Measurements from ENCODE around the gene MED4. TPM values are rescaled to one million over a fixed set of nuclear protein-coding genes. Genes with fewer than 3 reads are reported as not detected.

MED4 gene
- total RNA-seq, 1 experiment from 2014 or later, result 28.5 TPM

- Mint-ChIP-seq H3K36me3 (ENCODE audit: insufficient read depth, unreplicated experiment) (no peaks in the 10 kb centered on the region), H3K27me3 (ENCODE audit: unreplicated experiment) (no peaks in the 10 kb centered on the region), H3K9me3 (ENCODE audit: low read depth, unreplicated experiment) (no peaks in the 10 kb centered on the region), H3K4me1 (ENCODE audit: low read depth, unreplicated experiment) (peaks cover 14% of the 10 kb centered on the region), H3K4me3 (ENCODE audit: low read depth, unreplicated experiment) (no peak overlapping the region), H3K27ac (ENCODE audit: unreplicated experiment) (no peak overlapping the region)
- TF ChIP-seq, protein P1, sequence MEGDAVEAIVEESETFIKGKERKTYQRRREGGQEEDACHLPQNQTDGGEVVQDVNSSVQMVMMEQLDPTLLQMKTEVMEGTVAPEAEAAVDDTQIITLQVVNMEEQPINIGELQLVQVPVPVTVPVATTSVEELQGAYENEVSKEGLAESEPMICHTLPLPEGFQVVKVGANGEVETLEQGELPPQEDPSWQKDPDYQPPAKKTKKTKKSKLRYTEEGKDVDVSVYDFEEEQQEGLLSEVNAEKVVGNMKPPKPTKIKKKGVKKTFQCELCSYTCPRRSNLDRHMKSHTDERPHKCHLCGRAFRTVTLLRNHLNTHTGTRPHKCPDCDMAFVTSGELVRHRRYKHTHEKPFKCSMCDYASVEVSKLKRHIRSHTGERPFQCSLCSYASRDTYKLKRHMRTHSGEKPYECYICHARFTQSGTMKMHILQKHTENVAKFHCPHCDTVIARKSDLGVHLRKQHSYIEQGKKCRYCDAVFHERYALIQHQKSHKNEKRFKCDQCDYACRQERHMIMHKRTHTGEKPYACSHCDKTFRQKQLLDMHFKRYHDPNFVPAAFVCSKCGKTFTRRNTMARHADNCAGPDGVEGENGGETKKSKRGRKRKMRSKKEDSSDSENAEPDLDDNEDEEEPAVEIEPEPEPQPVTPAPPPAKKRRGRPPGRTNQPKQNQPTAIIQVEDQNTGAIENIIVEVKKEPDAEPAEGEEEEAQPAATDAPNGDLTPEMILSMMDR (IDR thresholded peaks at IDR 0.05; ENCODE audit: unreplicated experiment), result no peak
- CTCF ChIA-PET, result no interaction called here
- intact Hi-C loops (cut with micrococcal nuclease; ENCODE audit: unreplicated experiment), result no loop called here
- no peak for DNase-seq
- BruUV-seq (replicated peaks), result no TSS peak
Measured at GRCh38 chr13:48116808-48117207, 21.9 kb upstream of the MED4 start.

DNA sequence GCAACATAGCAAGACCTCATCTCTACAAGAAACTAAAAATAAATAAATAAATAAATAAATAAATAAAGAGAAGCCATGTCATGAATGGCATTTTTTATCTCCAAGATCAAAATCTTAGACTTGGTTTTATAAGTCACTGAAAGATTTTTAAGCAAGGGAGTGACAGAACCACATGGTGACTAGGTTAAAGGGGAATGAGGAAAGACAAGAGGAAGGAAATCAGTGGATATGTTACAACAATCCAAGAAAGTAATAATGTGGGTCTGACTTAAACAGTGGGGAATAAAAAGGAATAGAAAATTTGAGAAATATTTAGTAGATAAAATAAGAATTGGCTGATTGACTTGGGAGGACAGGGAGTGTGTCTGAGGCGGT is 18.8 kb upstream of the MED4 start:
- Mint-ChIP-seq H3K27me3 (ENCODE audit: unreplicated experiment) (no peaks in the 10 kb centered on the region), H3K4me1 (ENCODE audit: low read depth, unreplicated experiment) (peaks cover 31% of the 10 kb centered on the region), H3K9me3 (ENCODE audit: low read depth, unreplicated experiment) (no peaks in the 10 kb centered on the region), H3K36me3 (ENCODE audit: insufficient read depth, unreplicated experiment) (no peaks in the 10 kb centered on the region), H3K4me3 (ENCODE audit: low read depth, unreplicated experiment) (no peak overlapping the region), H3K27ac (ENCODE audit: unreplicated experiment) (no peak overlapping the region)
- intact Hi-C loops (cut with micrococcal nuclease; ENCODE audit: unreplicated experiment), result no loop called here
- CTCF ChIA-PET, result no interaction called here
- BruUV-seq (replicated peaks), result no TSS peak
- DNase-seq, result no peak
- TF ChIP-seq, protein P1 (IDR thresholded peaks at IDR 0.05; ENCODE audit: unreplicated experiment), result no peak

GRCh38 chr13:48112896-48113755 is 18.2 kb upstream of the MED4 start:
- no peak for DNase-seq
- no peaks in the 10 kb centered on the region for H3K36me3 Mint-ChIP-seq (ENCODE audit: insufficient read depth, unreplicated experiment)
- BruUV-seq (replicated peaks), result no TSS peak
- TF ChIP-seq, protein P1 (IDR thresholded peaks at IDR 0.05; ENCODE audit: unreplicated experiment), result no peak
- H3K4me1 Mint-ChIP-seq (ENCODE audit: low read depth, unreplicated experiment), result peaks cover 31% of the 10 kb centered on the region
- no peaks in the 10 kb centered on the region for H3K27me3 Mint-ChIP-seq (ENCODE audit: unreplicated experiment)
- no peak overlapping the region for H3K27ac Mint-ChIP-seq (ENCODE audit: unreplicated experiment)
- CTCF ChIA-PET, result interaction anchor here (0.6 kb wide), 1 partner anchor 1529 kb away, joined by 4 read pairs; no protein-coding TSS in a partner anchor
- intact Hi-C loops (cut with micrococcal nuclease; ENCODE audit: unreplicated experiment), result no loop called here
- H3K9me3 Mint-ChIP-seq (ENCODE audit: low read depth, unreplicated experiment), result no peaks in the 10 kb centered on the region
- no peak overlapping the region for H3K4me3 Mint-ChIP-seq (ENCODE audit: low read depth, unreplicated experiment)

- DNase-seq, result peak; percentile 10
- H3K4me1 Mint-ChIP-seq (ENCODE audit: low read depth, unreplicated experiment), result peaks cover 31% of the 10 kb centered on the region
- no TSS peak for BruUV-seq (replicated peaks)
- H3K27ac Mint-ChIP-seq (ENCODE audit: unreplicated experiment), result no peak overlapping the region
- no peak overlapping the region for H3K4me3 Mint-ChIP-seq (ENCODE audit: low read depth, unreplicated experiment)
- no peaks in the 10 kb centered on the region for H3K9me3 Mint-ChIP-seq (ENCODE audit: low read depth, unreplicated experiment)
- TF ChIP-seq, protein P1 (IDR thresholded peaks at IDR 0.05; ENCODE audit: unreplicated experiment), result no peak
- CTCF ChIA-PET, result no interaction called here
- H3K27me3 Mint-ChIP-seq (ENCODE audit: unreplicated experiment), result no peaks in the 10 kb centered on the region
- intact Hi-C loops (cut with micrococcal nuclease; ENCODE audit: unreplicated experiment), result no loop called here
- no peaks in the 10 kb centered on the region for H3K36me3 Mint-ChIP-seq (ENCODE audit: insufficient read depth, unreplicated experiment)
Measured at GRCh38 chr13:48110931-48111721, 16.2 kb upstream of the MED4 start.
